Panc1 (cell line): ENCODE data around the gene EPHB1. TPM values are rescaled to one million over a fixed set of nuclear protein-coding genes. Genes with fewer than 3 reads are reported as not detected.

Source experiments
- ATAC-seq: fragments of 200-7000 bp; cut with Tn5 transposase; 2 replicates; pipeline ENCODE4 v1.9.1; 2020; ENCODE audit warnings: mild to moderate bottlenecking, moderate library complexity
- BruUV-seq: library from RNA; stranded (reverse); fragments of 400-500 nt; replicated peaks from 2 replicates; lab custom pipeline; 2021; lab: Mats Ljungman, UMichigan
- CTCF ChIA-PET: fragments of 300-600 bp; sonication (Branson Sonifier 250); formaldehyde crosslinking; loops from one replicate; lab custom pipeline; 2022; ENCODE audit warnings: antibody characterized with exemption; lab: Charles Lee
- POLR2A ChIA-PET: fragments of 300-600 bp; sonication (Branson Sonifier 250); formaldehyde crosslinking; loops from one replicate; lab custom pipeline; 2022; ENCODE audit warnings: antibody characterized with exemption; lab: Charles Lee
- DNase-seq: peaks from one replicate; pipeline ENCODE4 v3.0.0-alpha.2; 2010; ENCODE audit warnings: low read depth, low spot score
- H3K27ac ChIP-seq: 2 replicates; pipeline ENCODE4 v1.5.1; 2011; ENCODE audit warnings: mild to moderate bottlenecking, low read length, inconsistent platforms
- H3K27me3 ChIP-seq: fragments of 200-500 bp; sonication (Bioruptor generic); 2 replicates; pipeline ENCODE4 v1.6.0; 2014; ENCODE audit warnings: low read length, inconsistent platforms; ENCODE audit not compliant: control insufficient read depth, insufficient read depth
- H3K36me3 ChIP-seq: fragments of 200-500 bp; sonication (Bioruptor generic); 2 replicates; pipeline ENCODE4 v1.5.1; 2014; ENCODE audit warnings: inconsistent platforms, mild to moderate bottlenecking, low read length, moderate library complexity; ENCODE audit not compliant: control insufficient read depth, insufficient read depth
- H3K4me1 ChIP-seq: 2 replicates; pipeline ENCODE4 v1.5.1; 2011; ENCODE audit warnings: inconsistent platforms, mild to moderate bottlenecking, low read length, moderate library complexity; ENCODE audit not compliant: control insufficient read depth, insufficient read depth
- H3K4me3 ChIP-seq, 2 experiments: 2 replicates each; pipeline ENCODE4 v1.5.1; 2011 to 2012; ENCODE audit warnings: low read depth in 2 of 2, low read length in 2 of 2, mild to moderate bottlenecking in 2 of 2, inconsistent platforms in 1 of 2, moderate library complexity in 1 of 2
- H3K9me3 ChIP-seq: fragments of 200-500 bp; sonication (Bioruptor generic); 2 replicates; pipeline ENCODE4 v1.5.1; 2014; ENCODE audit warnings: low read depth, mild to moderate bottlenecking, inconsistent platforms, low read length, moderate library complexity; ENCODE audit not compliant: control insufficient read depth, insufficient read depth
- CTCF ChIP-seq: fragments of 450-650 bp; IDR thresholded peaks from 2 replicates; pipeline ENCODE4 v1.5.1; 2017; ENCODE audit warnings: mild to moderate bottlenecking
- POLR2AphosphoS5 ChIP-seq: IDR thresholded peaks from 2 replicates; pipeline ENCODE4 v1.6.1; 2012; ENCODE audit warnings: mild to moderate bottlenecking, low read depth, low read length, moderate library complexity
- SIN3A ChIP-seq: IDR thresholded peaks from 2 replicates; pipeline ENCODE4 v1.6.1; 2012; ENCODE audit warnings: low read depth, mild to moderate bottlenecking, low read length, moderate library complexity, borderline replicate concordance; ENCODE audit not compliant: insufficient read depth
- TCF7L2 ChIP-seq: IDR thresholded peaks from 2 replicates; pipeline ENCODE4 v1.6.1; 2011; ENCODE audit warnings: mild to moderate bottlenecking, low read depth, low read length, inconsistent platforms
- in situ Hi-C: cut with HindIII; loops from 2 replicates; pipeline ENCODE4 v1.10.0; 2016; ENCODE audit warnings: low sequenced_read_pairs, low pct_unique_long_range_greater_than_20kb
- intact Hi-C: fragments of 100-400 bp; cut with micrococcal nuclease; formaldehyde crosslinking; loops from one replicate; pipeline ENCODE4 v1.10.0; 2022; ENCODE audit not compliant: unreplicated experiment
- total RNA-seq: library from RNA; stranded (reverse); gene quantifications from one replicate; pipeline ENCODE4 v1.2.1, GENCODE V29; 2021; ENCODE audit not compliant: unreplicated experiment
- TF ChIP-seq, protein P1 (sequence below), 2 experiments: IDR thresholded peaks; 2 replicates each; pipeline ENCODE4 v1.6.1; 2011 to 2012; ENCODE audit warnings: low read depth in 2 of 2, control low read depth in 1 of 2, low read length in 1 of 2, mild to moderate bottlenecking in 1 of 2, moderate library complexity in 1 of 2; ENCODE audit not compliant: insufficient read depth in 1 of 2

EPHB1 gene
- total RNA-seq, 1 experiment from 2014 or later, result 0.46 TPM

DNA sequence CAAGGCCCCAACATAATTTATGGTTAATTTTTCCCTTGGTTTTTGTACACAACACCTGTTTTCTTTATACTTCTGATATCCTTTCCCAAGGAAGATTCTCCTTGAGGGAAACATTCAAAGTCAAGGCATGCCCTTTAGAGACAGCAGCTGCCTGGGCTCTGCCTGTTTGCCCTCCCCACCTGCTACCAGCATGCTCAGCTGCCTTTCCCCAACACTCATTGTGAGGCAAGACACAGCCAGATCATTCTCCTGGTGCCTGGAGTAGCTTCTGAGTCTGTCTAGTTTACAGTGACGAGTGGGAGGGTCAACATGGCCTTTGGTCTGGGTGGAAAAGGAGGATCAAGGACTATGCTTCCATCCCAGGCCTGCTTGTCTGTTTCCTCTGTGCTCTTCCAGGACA, 132.5 kb downstream of the EPHB1 start:
- no peak for TF ChIP-seq POLR2AphosphoS5
- no peak for TF ChIP-seq SIN3A
- TF ChIP-seq CTCF, result no peak
- TF ChIP-seq, protein P1, sequence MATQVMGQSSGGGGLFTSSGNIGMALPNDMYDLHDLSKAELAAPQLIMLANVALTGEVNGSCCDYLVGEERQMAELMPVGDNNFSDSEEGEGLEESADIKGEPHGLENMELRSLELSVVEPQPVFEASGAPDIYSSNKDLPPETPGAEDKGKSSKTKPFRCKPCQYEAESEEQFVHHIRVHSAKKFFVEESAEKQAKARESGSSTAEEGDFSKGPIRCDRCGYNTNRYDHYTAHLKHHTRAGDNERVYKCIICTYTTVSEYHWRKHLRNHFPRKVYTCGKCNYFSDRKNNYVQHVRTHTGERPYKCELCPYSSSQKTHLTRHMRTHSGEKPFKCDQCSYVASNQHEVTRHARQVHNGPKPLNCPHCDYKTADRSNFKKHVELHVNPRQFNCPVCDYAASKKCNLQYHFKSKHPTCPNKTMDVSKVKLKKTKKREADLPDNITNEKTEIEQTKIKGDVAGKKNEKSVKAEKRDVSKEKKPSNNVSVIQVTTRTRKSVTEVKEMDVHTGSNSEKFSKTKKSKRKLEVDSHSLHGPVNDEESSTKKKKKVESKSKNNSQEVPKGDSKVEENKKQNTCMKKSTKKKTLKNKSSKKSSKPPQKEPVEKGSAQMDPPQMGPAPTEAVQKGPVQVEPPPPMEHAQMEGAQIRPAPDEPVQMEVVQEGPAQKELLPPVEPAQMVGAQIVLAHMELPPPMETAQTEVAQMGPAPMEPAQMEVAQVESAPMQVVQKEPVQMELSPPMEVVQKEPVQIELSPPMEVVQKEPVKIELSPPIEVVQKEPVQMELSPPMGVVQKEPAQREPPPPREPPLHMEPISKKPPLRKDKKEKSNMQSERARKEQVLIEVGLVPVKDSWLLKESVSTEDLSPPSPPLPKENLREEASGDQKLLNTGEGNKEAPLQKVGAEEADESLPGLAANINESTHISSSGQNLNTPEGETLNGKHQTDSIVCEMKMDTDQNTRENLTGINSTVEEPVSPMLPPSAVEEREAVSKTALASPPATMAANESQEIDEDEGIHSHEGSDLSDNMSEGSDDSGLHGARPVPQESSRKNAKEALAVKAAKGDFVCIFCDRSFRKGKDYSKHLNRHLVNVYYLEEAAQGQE (IDR thresholded peaks at IDR 0.05; ENCODE audit: insufficient read depth in 1 of 2, low read depth in 2 of 2, low read length in 1 of 2), result no peak
- TF ChIP-seq TCF7L2, result no peak
- intact Hi-C loops (no loop called here), in situ Hi-C loops (no loop called here)
- no peaks in the 10 kb centered on the region for H3K4me1 ChIP-seq
- no peaks in the 10 kb centered on the region for H3K9me3 ChIP-seq
- CTCF ChIA-PET, result no interaction called here
- H3K36me3 ChIP-seq, result no peaks in the 10 kb centered on the region
- no peaks in the 10 kb centered on the region for H3K27me3 ChIP-seq
- BruUV-seq, result no TSS peak
- H3K27ac ChIP-seq, result no peak overlapping the region
- no peak for DNase-seq
- H3K4me3 ChIP-seq, result no peak overlapping the region
- ATAC-seq, result no peak
- POLR2A ChIA-PET, result no interaction called here

DNA sequence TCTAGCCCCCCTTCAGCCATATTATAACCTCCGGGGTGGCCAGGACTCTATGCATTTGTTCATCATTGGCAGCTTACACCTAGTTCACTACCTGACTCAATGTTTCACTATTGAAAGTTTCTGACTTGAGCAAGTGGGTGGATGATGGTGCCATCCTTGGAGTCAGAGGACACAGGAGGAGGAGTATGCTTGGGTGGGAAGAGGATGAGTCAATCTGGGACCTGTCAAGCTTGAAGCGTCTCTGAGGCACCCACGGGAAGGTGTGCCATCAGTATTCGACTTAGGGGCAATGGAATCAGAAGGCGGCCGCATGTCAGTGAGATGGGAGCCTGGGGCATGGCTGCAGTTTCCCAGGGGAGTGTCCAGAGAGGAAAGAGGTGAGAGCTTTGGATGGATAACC, 133.3 kb downstream of the EPHB1 start:
- Histone ChIP-seq H3K27ac (no peak overlapping the region), H3K9me3 (no peaks in the 10 kb centered on the region), H3K4me1 (no peaks in the 10 kb centered on the region), H3K4me3 (no peak overlapping the region), H3K27me3 (no peaks in the 10 kb centered on the region), H3K36me3 (no peaks in the 10 kb centered on the region)
- ChIA-PET CTCF (no interaction called here), POLR2A (no interaction called here)
- in situ Hi-C loops (no loop called here), intact Hi-C loops (no loop called here)
- ATAC-seq (no peak), DNase-seq (no peak)
- TF ChIP-seq CTCF (no peak), SIN3A (no peak), POLR2AphosphoS5 (no peak), TCF7L2 (no peak)
- TF ChIP-seq, protein P1 (IDR thresholded peaks at IDR 0.05; ENCODE audit: insufficient read depth in 1 of 2, low read depth in 2 of 2, low read length in 1 of 2), result no peak
- no TSS peak for BruUV-seq
